ENCODE measurements around the gene PTPRT.

Gene PTPRT

GRCh38 chr20:42652266-42652665, 537.4 kb downstream of the PTPRT start:
- H3K4me3 ChIP-seq (ENCODE audit: low read depth, low read length): no peak overlapping the region
- no peak for TF ChIP-seq MAX (IDR thresholded peaks at IDR 0.05; ENCODE audit: low read depth, low read length)
- no peak for TF ChIP-seq MYC (IDR thresholded peaks at IDR 0.05; ENCODE audit: low read depth, low read length)
- DNase-seq (ENCODE audit: low read depth): no peak

- TF ChIP-seq MYC (IDR thresholded peaks at IDR 0.05; ENCODE audit: low read depth, low read length) (no peak), CTCF (IDR thresholded peaks at IDR 0.05; ENCODE audit: low read depth, low read length) (no peak), POLR2A (IDR thresholded peaks at IDR 0.05; ENCODE audit: extremely low read depth, insufficient read length) (no peak), MAX (IDR thresholded peaks at IDR 0.05; ENCODE audit: low read depth, low read length) (no peak)
- no peak overlapping the region for H3K4me3 ChIP-seq (ENCODE audit: low read depth, low read length)
- DNase-seq (ENCODE audit: low read depth): no peak
Measured at GRCh38 chr20:42650191-42650746, 539.4 kb downstream of the PTPRT start.

- TF ChIP-seq MYC (IDR thresholded peaks at IDR 0.05; ENCODE audit: low read depth, low read length) (no peak), POLR2A (IDR thresholded peaks at IDR 0.05; ENCODE audit: extremely low read depth, insufficient read length) (no peak), MAX (IDR thresholded peaks at IDR 0.05; ENCODE audit: low read depth, low read length) (no peak), CTCF (IDR thresholded peaks at IDR 0.05; ENCODE audit: low read depth, low read length) (no peak)
- DNase-seq (ENCODE audit: low read depth): no peak
- no peak overlapping the region for H3K4me3 ChIP-seq (ENCODE audit: low read depth, low read length)
Measured at GRCh38 chr20:42649748-42650147, 540.0 kb downstream of the PTPRT start.

- TF ChIP-seq MAX (IDR thresholded peaks at IDR 0.05; ENCODE audit: low read depth, low read length) (no peak), CTCF (IDR thresholded peaks at IDR 0.05; ENCODE audit: low read depth, low read length) (no peak), MYC (IDR thresholded peaks at IDR 0.05; ENCODE audit: low read depth, low read length) (no peak), POLR2A (IDR thresholded peaks at IDR 0.05; ENCODE audit: extremely low read depth, insufficient read length) (no peak)
- H3K4me3 ChIP-seq (ENCODE audit: low read depth, low read length): no peak overlapping the region
Measured at GRCh38 chr20:42646250-42646649, 543.5 kb downstream of the PTPRT start.

GRCh38 chr20:42641886-42642285, 547.8 kb downstream of the PTPRT start:
- TF ChIP-seq MYC (IDR thresholded peaks at IDR 0.05; ENCODE audit: low read depth, low read length) (no peak), CTCF (IDR thresholded peaks at IDR 0.05; ENCODE audit: low read depth, low read length) (no peak), MAX (IDR thresholded peaks at IDR 0.05; ENCODE audit: low read depth, low read length) (no peak), POLR2A (IDR thresholded peaks at IDR 0.05; ENCODE audit: extremely low read depth, insufficient read length) (no peak)
- DNase-seq (ENCODE audit: low read depth): no peak
- H3K4me3 ChIP-seq (ENCODE audit: low read depth, low read length): no peak overlapping the region

More at GRCh38 chr20:42646250-42646649, 543.5 kb downstream of the PTPRT start:
- no peak for DNase-seq (ENCODE audit: low read depth)

GRCh38 chr20:42639140-42639539, 550.6 kb downstream of the PTPRT start:
- H3K4me3 ChIP-seq (ENCODE audit: low read depth, low read length): no peak overlapping the region
- peak; percentile 2 for DNase-seq (ENCODE audit: low read depth)
- TF ChIP-seq CTCF (IDR thresholded peaks at IDR 0.05; ENCODE audit: low read depth, low read length) (no peak), POLR2A (IDR thresholded peaks at IDR 0.05; ENCODE audit: extremely low read depth, insufficient read length) (no peak), MAX (IDR thresholded peaks at IDR 0.05; ENCODE audit: low read depth, low read length) (no peak), MYC (IDR thresholded peaks at IDR 0.05; ENCODE audit: low read depth, low read length) (no peak)

All from NB4 (cell line).